Left lobe of liver (tissue), 2 donors: ENCODE results near the gene MFGE8. TPM values are rescaled to one million over a fixed set of nuclear protein-coding genes. Genes with fewer than 3 reads are reported as not detected.
A peak's percentile ranks its signal among the peaks of the same experiment; 100 is the strongest.

Source experiments
- ATAC-seq: fragments of 200-7000 bp; cut with Tn5 transposase; one replicate; pipeline ENCODE4 v1.9.1; 2020; ENCODE audit warnings: mild to moderate bottlenecking, moderate library complexity
- DNase-seq: peaks from one replicate; pipeline ENCODE4 v3.0.0-alpha.2; 2020; ENCODE audit warnings: low spot score
- total RNA-seq: library from RNA; stranded (reverse); gene quantifications from one replicate; pipeline ENCODE4 v1.2.1, GENCODE V29; 2021
- donor health status: DM: no; HTN: no; CAD: no; lungs with moderate emphysema.
- donor health status: DM: no; HTN: yes; CAD: no.

MFGE8 gene
- total RNA-seq, 1 donor from 2014 or later, result 29.1 TPM

DNA sequence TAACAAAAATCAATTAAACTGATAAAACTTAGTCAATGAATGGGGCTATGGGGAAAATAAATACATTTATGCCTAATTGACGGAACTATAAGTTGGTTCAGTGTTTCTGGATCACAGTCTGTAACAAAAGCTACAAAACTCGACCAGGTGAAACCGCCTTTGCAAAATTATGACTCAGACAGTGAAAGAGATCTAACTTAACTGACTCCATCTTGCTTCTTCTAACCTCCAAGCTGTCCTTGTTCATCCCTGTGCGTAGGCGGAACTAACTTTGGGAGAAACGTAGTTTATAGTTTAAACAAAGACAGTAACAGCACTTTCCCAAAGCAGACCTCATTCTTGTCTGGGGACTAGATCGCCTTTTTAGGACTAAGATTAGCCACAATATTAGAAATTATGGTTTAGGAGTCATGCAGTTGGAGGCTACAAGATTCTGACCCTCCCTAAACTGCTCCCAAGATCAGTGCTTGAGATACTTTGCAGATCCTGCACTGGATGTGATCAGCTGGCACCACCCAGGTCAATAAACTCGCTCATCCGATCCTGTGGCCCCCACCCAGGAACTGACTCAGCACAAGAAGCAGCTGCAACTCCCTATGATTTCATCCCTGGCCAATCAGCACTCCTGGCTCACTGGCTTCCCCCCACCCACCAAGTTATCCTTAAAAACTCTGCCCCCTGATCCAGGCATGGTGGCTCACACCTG, 7.2 kb upstream of the MFGE8 start:
- ATAC-seq (no peak), DNase-seq (no peak)

DNA sequence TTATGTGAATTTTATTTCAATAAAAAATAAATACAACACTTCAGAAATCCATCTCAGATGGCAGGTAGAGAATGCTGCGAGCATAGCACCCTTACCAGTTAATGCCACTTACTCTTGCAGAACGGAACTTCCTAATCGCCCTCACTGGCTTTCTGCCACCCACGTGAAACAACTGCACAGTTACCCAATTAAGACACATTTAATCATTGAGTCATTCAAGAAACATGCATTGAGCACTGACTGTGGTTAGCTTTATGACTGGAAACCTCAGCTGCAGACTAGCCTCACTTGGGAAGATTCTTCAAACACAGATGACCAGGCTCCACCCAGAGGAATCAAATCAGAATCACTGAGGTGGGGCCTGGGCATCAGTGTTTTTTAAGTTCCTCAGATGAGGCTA, 5.6 kb upstream of the MFGE8 start:
- DNase-seq (peak; percentile 15), ATAC-seq (no peak)

DNA sequence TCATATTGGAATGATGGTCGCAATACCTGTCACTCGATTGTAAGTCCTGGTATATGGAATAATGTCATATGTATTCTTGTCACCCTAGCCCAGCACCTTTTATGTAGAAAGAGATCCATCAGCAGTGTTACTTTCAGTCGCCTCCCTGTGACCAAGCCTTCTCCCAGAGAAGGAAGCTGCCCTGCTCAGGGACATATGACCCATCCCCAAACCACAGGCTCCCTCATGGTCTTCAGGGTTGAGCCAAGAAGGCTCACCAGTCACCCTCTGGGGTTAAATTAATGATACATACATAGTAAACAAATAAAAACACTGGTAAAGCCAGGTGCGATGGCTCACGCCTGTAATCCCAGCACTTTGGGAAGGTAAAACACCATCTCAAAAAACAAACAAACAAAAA, 4.6 kb upstream of the MFGE8 start:
- no peak for ATAC-seq

DNA sequence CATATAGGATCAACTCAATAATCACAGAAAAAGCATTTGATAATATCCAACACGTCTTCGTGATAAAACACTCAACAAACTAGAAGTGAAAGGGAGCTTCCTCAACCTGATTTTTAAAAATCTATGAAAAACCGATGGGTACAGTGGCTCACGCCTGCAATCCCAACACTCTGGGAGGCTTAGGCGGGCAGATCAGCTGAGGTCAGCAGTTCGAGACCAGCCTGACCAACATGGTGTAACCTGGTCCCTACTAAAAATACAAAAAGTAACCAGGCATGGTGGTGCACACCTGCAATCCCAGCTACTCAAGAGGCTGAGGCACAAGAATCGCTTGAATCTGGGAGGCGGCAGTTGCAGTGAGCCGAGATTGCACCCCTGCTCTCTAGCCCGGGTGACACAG, 2.2 kb upstream of the MFGE8 start:
- DNase-seq, result no peak
- ATAC-seq, result no peak

More for the DNA sequence above, 4.6 kb upstream of the MFGE8 start:
- DNase-seq, result no peak

DNA sequence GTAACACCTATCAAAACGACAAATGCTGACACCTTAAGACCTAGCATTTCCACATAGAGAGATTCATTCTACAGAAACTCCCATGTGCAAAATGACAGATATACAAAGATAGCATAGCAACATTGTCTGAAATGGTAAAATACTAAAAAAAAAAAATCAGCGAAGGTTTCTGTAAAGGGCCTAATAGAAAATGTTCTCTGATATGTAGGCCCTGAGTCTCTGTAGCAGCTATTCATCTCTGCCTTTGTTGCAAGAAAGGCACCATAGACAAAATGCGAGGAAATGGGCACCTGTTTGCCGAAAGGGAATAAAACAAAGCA, 631 bp upstream of the MFGE8 start:
- DNase-seq (no peak), ATAC-seq (no peak)

DNA sequence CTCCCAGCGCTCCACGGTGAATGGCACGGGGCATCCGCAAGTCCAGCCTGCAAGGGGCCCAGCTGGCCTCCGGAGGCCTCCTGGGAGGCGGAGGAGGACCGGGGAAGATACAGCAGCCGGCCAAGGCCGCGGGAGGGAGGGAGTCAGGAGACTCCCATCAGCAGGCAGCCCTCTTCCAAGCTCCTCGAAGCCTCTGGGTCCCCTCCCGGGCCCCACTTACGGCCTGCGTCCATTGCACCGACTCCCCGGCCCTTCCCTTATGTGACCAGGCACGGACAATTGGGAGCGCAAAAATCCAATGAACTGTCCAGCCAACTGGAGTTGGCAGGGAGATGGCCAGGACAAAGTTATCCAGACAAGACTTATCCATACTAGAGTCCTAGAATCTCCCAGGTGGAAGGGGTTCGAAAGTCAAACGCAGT, 668 bp downstream of the MFGE8 start:
- ATAC-seq (peak; percentile 65), DNase-seq (no peak)

DNA sequence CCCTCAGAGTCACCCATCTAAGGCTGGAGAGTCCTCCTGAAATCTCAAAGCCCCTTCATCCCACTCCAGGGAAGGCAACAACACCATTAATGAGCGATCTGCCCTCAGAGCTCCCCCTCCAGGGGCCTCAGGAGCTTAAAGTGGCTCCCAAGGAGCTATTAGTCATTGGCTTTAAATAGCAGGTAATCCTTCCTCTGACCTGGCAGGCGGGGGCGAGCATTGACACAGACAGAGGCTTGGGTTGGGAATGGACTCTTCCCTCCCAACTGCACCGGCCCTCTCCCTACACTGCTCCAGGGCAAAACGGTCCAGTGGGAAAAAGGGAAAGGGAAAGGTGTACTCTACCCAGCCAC, 1.4 kb downstream of the MFGE8 start:
- DNase-seq (no peak), ATAC-seq (no peak)

DNA sequence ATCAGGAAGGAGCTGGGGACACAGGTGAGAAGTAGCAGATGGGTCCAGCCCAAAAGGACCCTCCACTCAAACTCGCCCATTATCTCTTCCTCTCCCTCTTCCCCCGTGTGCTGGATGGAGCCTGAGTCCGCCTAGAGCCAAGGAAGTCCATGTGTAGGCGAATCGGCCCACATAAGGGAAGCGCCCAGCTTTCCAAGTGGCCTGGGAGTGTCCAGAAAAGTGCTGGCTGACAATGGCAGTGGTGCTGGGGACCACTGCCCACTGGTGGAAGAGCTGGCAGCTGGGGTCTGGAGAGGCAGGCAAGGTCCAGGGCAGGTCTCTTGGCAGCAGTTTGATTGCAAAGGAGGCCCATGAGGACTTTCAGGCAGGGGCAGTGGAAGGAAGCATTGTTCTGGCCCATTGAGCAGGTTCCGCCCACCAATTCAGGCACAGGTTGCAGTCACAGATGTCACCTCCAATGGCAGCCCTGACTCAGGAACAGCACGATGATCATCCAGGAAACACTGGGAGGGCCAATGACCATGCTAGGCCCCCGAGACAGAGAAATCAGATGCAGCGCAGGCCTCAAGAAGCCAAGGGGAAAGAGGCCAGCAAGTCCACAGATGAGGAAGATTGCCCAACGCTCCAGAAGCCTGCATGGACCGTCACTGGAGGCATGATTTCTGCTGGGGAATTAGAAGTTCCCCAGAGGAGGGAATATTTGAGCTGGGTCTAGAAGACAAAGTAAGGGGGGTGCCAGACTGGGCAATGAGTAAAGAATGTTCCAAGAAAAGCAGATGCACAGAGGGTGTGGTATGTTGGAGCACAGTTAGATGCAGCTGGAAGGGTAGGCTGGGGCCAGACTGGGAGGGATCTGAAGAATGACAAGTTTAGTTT, 3.0 kb downstream of the MFGE8 start:
- DNase-seq, result no peak

DNA sequence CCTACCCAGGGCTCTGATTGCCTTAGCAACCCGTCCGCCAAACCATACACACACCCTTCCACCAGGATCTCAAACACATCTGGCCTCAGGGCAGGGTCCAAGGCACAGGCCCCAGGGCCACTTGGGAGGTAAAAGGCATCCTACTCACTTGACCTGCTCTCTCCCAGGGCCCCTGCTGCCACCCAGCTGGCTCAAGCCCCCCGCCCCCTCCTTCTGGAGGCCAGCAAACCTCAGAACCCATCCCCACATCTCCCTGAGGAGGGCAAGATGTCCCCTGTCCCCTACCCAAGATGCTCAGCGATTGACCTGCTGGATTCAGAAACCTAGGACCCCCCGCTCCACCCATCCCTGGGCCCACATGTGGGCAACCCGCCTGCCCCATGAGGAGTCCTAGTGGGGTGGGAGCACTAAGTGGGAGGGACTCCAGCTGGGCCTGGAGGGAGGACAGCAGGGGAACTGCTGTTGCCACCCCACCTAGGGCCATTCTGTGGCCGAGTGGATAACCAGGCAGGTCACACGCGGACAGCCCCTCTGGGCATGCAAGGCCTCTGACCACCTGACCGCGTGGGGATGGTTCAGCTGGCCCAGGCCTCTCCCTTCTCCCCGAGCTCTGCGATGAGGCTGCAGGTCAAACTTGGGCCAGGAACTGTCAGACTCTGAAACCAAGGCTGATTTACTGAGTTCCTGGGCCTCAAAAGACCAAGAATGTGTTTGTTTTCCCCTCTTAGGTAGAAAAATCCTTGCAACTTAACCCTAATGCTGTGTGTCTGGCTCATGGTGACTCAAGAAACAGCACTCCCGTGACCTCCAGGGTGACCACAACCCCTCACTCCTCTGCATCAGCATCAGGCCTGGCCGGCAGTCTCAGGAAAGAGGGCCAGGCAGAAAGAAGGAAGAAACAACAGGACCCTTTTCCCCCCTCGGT, 4.2 kb downstream of the MFGE8 start:
- ATAC-seq (no peak), DNase-seq (no peak)

More for the DNA sequence above, 3.0 kb downstream of the MFGE8 start:
- no peak for ATAC-seq

DNA sequence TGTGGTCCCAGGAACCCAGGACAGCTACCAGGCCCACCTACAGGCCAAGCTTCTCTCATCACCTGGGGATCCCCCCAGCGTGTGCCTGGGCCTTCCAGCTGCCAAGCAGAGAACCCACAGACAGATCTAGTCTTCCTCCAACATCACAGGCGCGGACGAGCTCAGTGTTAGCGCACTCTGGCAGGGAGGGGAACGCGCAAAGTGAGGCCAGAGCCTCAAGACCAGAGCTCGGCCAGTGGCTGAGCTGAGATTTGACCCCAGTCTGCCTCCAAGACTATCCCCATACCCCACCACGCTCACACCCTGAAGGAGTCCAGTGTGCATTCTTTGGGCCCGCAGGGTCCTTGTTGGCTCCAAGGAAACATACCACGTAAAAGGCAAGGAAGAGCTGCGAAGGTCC, 5.1 kb downstream of the MFGE8 start:
- no peak for DNase-seq
- ATAC-seq, result no peak

DNA sequence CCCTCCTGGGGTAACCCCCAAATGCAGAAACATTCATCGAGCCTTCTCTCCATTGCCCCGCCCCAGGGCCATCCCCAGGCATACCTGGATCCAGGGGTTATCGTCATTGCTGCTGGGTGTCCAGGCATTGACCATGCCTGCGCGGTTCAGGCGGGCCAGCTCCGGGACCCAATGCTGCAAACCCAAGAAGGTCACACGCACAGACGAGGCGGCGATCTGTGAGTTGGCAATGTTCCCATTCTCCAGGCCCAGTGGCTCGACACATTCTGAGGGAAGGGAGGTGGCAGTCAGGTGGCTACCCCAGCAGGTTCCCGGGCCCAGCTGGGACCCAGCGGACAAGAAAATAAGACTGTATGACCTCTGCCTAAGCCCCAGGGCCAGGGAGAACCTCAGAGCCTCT, 6.1 kb downstream of the MFGE8 start:
- DNase-seq, result no peak

DNA sequence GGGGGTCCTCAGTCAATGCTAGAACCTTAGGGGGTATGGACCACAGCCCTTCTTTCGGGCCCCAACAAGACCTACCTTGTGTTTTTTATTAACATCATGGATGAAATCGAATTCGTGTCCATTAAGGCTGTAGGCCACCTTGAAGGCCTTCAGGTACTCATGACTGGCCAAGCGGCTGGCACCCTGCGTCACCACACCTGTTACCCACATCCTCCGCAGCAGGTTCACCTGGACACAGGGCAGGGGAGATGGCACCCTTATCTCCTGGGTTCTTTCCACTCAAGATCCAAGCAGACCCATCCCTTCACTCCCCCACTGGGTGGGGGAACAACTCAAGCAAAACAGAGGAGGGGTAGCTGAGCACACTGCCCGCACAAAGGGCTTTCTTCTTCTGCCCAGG, 6.6 kb downstream of the MFGE8 start:
- no peak for DNase-seq
- no peak for ATAC-seq

More for the DNA sequence above, 6.1 kb downstream of the MFGE8 start:
- ATAC-seq, result no peak

DNA sequence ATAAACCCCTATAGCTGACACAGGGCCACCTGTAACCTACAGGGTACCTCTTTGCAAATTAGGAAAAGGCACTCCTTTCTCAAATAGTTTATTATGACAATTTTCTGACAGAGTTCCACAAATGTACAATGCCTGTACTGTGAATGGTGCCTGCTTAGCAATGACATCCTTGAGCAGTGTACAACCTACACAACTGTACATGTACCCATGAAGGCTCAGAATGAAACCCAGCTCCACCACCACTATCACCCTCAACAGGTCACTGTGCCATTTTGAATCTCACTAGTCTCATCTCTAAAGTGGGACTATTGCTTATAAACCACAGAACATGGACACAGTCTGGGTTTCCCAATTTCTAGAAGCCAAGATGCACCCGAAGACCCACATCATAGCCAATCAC, 7.0 kb downstream of the MFGE8 start:
- DNase-seq (no peak), ATAC-seq (no peak)

DNA sequence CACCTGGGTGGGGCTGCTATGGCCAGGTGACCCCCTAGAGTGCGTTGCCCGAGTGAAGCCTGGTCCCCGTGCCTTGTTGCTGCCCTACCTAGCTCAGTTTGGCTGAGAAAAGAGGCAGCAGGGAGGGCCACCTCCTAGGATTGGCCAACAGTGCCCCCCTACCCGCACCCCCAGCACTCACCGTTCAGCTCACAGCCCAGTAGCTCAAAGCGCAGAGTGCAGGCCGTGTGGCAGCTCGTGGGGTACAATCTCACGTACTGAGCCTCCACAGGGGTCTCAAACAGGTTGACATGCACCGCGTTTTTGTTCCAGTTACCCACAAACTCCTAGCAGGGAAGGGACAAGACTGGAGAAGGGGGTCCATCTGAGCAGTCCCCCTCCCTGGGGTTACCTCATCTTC, 7.6 kb downstream of the MFGE8 start:
- ATAC-seq (no peak), DNase-seq (no peak)

DNA sequence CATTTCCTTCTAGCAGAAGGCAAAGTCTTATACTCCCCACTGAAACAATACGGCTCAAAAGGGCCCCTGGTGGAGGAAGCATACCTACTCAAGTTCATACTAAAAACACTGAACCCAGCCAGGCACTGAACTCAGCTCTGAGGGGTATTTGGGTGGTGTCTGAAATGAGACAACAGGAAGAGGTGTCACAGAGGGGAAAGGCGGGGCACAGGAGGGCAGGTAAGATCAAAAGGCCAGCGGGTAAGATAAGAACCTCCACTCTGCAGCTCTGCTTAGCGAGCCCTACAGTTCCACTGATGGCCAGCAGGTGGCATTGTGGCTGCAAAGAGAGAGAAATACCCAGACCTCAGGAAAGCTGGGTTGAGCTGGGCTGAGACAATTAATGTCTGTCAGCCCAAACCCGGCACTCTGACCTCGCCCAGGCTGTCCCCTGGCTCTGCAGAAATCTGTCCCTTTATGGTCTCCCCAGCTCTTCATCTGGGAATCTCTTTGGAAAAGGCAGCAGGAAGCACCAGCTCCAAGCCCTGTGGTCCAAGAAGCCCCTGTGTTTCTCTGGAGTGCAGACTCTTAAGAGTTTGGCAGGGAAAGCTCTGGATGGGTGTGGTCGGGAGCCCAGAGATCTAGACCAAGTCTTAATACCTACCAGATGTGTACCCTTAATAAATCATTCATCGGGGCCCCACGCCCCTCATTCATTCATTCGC, 8.4 kb downstream of the MFGE8 start:
- peak; percentile 98 for ATAC-seq

DNA sequence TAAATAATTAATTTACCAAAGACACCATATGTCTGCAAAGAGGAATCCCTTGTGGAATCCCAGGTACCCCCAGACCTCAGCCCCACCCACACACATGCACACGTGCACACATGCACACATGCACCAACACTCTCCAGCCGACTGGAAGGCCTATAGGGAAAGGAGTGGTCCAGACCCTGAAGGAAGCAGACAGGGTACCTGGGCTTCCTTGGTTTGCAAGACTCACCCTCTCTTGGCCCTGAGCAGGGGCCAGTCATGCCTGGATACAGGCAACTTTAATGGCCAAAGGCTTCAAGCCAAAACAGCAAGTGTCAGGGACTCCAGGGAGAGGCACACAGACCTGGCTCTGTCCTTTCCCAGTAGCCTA, 8.9 kb downstream of the MFGE8 start:
- DNase-seq (no peak), ATAC-seq (no peak)

More for the DNA sequence above, 8.4 kb downstream of the MFGE8 start:
- DNase-seq, result peak; percentile 79

DNA sequence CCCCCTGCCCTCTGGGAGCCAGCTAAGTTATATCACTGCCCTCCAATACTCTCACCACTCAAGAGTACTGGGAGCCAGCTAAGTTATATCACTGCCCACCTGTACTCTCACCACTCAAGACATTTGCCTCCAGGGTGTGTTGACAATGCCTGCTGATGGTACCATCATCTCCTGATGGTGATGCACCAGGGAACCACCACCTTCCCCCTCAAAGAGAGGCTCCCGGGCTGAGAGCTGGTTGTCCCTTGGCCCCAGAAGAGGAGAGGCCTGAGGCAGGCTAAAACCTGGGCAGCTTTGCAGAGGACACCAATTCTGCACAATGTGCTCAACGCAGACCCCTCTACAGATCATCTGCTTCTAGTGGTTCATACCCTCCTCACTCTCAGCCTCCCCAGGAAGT, 10.3 kb downstream of the MFGE8 start:
- DNase-seq, result no peak
- ATAC-seq, result no peak

DNA sequence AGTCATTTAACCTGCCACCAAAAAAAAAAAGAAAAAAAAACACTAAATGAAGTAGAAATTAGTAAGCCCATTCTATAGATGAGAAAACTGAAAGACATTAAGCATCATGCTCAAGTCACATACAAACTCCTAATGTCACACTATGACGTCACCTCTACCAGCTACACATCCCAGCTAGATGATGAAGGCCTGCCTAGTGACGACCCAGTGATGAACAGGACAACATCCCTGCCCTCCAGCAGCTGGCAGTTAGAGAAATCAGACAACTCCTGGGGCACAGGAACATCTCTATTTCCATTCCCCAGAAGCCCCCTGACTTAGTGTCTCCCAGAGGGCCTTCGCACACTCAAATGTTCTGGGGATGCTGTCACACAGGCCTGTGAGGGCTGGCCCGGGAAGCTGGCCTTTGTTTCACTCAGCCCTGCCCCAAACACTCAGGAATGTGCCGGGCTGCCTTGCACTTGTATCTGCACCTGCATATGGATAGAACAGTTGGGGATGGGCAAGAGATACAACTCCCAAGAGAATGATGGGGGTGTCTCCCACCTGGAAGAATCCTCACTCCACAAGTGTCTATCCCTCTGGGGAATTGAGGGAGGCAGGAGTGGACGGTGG, 10.9 kb downstream of the MFGE8 start:
- no peak for ATAC-seq
- DNase-seq, result no peak

DNA sequence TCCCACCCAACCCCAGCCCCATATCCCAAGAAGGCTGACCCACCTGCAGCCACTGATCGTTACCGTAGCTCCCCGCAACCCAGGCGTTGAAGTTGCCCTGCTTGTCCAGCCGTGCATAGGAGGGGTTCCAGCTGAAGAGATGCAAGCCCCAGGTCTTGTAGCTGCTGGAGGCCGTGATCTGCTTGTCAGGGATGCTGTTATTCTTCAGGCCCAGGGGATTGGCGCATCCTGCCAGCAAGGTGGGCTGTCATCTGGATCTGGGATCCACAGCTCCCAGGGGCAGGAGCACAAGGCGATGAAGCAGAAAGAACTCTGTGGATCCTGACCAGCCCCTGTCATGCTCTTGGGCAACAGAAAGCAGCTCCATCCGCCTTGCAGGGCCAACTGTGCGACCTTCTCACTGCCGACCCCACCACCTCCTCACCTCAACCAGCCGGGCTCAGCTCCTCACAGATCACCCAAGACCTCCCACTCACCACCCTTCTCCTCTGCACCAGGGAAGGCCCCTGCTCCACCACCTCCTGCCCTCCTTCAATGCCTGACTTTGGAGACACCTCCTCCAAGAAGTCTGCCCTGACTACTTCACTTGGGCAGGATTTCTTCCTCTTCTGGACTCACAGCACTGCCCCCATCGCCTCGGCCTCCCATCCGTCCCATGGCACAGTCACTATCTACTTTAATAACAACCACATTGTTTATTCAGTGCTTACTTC, 11.5 kb downstream of the MFGE8 start:
- DNase-seq (no peak), ATAC-seq (no peak)

DNA sequence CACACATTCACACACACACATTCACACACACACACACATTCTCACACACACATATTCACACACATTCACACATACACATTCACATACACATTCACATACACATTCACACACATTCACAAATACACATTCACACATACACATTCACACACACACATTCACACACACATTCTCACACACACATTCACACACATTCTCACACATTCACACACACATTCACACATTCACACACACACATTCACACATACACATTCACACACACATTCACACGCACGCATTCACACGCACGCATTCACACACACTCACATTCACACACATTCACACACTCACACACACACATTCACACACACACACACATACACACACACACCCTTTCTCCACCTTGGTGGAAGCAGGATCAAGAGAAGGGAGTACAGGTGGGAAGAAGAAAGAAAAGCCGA, 12.2 kb downstream of the MFGE8 start:
- no peak for DNase-seq
- no peak for ATAC-seq
